ENCODE measurements around the gene MYLIP. TPM values are rescaled to one million over a fixed set of nuclear protein-coding genes. Genes with fewer than 3 reads are reported as not detected.

MYLIP gene
- total and polyA plus RNA-seq, 2 donors from 2014 or later = 27.1 to 52.8 TPM

- DNase-seq (no peak), FAIRE-seq (no peak)
- peak overlapping the region in 2 of 3 donors; percentile 1 to 5 for H3K4me3 ChIP-seq (ENCODE audit: low read length in 3 of 3)
- intact Hi-C loops (cut with DNase I) = no loop called here
- H3K9ac ChIP-seq (ENCODE audit: low read length in 3 of 3) = no peak overlapping the region
- H3K36me3 ChIP-seq (ENCODE audit: control insufficient read depth in 2 of 3, insufficient read depth in 3 of 3, low read length in 3 of 3) = peaks cover 0 to 2% (median 0%) of the 10 kb centered on the region in 3 donors
- H3K27me3 ChIP-seq (ENCODE audit: control insufficient read depth, insufficient read depth, low read length) = no peaks in the 10 kb centered on the region
- H3K4me1 ChIP-seq (ENCODE audit: control insufficient read depth in 2 of 3, insufficient read depth in 2 of 3, low read depth in 1 of 3, low read length in 3 of 3) = peaks cover 0 to 60% (median 27%) of the 10 kb centered on the region in 3 donors
- no peaks in the 10 kb centered on the region for H3K9me3 ChIP-seq (ENCODE audit: control insufficient read depth in 2 of 3, insufficient read depth in 1 of 3, low read length in 3 of 3)
- TF ChIP-seq CTCF (IDR thresholded peaks at IDR 0.05; ENCODE audit: borderline replicate concordance, extremely low read depth, insufficient read depth) = no peak
- no peak overlapping the region for H3K27ac ChIP-seq (ENCODE audit: low read depth in 2 of 2, low read length in 2 of 2)
These were observed 7.2 kb downstream of the MYLIP start for GRCh38 chr6:16136091-16136490.

- no peak for TF ChIP-seq CTCF (IDR thresholded peaks at IDR 0.05; ENCODE audit: borderline replicate concordance, extremely low read depth, insufficient read depth)
- peak overlapping the region in 1 of 2 donors; percentile 2 for H3K27ac ChIP-seq (ENCODE audit: low read depth in 2 of 2, low read length in 2 of 2)
- FAIRE-seq (peak; percentile 42), DNase-seq (no peak)
- H3K4me3 ChIP-seq (ENCODE audit: low read length in 3 of 3) = peak overlapping the region in 2 of 3 donors; percentile 1 to 5
- peaks cover 0 to 60% (median 27%) of the 10 kb centered on the region in 3 donors for H3K4me1 ChIP-seq (ENCODE audit: control insufficient read depth in 2 of 3, insufficient read depth in 2 of 3, low read depth in 1 of 3, low read length in 3 of 3)
- H3K9me3 ChIP-seq (ENCODE audit: control insufficient read depth in 2 of 3, insufficient read depth in 1 of 3, low read length in 3 of 3) = no peaks in the 10 kb centered on the region
- no peaks in the 10 kb centered on the region for H3K27me3 ChIP-seq (ENCODE audit: control insufficient read depth, insufficient read depth, low read length)
- H3K36me3 ChIP-seq (ENCODE audit: control insufficient read depth in 2 of 3, insufficient read depth in 3 of 3, low read length in 3 of 3) = peaks cover 1 to 6% (median 5%) of the 10 kb centered on the region in 3 donors
- intact Hi-C loops (cut with DNase I) = no loop called here
- no peak overlapping the region for H3K9ac ChIP-seq (ENCODE audit: low read length in 3 of 3)
These were observed 8.0 kb downstream of the MYLIP start for GRCh38 chr6:16136621-16137450.

GRCh38 chr6:16137451-16137801, 8.5 kb downstream of the MYLIP start:
- Histone ChIP-seq H3K4me1 (ENCODE audit: control insufficient read depth in 2 of 3, insufficient read depth in 2 of 3, low read depth in 1 of 3, low read length in 3 of 3) (peaks cover 0 to 60% (median 27%) of the 10 kb centered on the region in 3 donors), H3K4me3 (ENCODE audit: low read length in 3 of 3) (no peak overlapping the region), H3K9ac (ENCODE audit: low read length in 3 of 3) (no peak overlapping the region), H3K9me3 (ENCODE audit: control insufficient read depth in 2 of 3, insufficient read depth in 1 of 3, low read length in 3 of 3) (no peaks in the 10 kb centered on the region), H3K36me3 (ENCODE audit: control insufficient read depth in 2 of 3, insufficient read depth in 3 of 3, low read length in 3 of 3) (peaks cover 5 to 12% (median 9%) of the 10 kb centered on the region in 3 donors), H3K27me3 (ENCODE audit: control insufficient read depth, insufficient read depth, low read length) (no peaks in the 10 kb centered on the region), H3K27ac (ENCODE audit: low read depth in 2 of 2, low read length in 2 of 2) (no peak overlapping the region)
- peak; percentile 15 for FAIRE-seq
- no peak for DNase-seq
- TF ChIP-seq CTCF (IDR thresholded peaks at IDR 0.05; ENCODE audit: borderline replicate concordance, extremely low read depth, insufficient read depth) = no peak
- intact Hi-C loops (cut with DNase I) = no loop called here

Measured in kidney (tissue), 14 donors.